ENCODE results near the gene AK8. TPM values are rescaled to one million over a fixed set of nuclear protein-coding genes. Genes with fewer than 3 reads are reported as not detected.

Gene AK8
- total and polyA plus RNA-seq, 2 donors: 1.8 to 2.3 TPM

GRCh38 chr9:132757016-132757415 is 121.1 kb downstream of the AK8 start:
- H3K27ac ChIP-seq (ENCODE audit: low read depth in 1 of 2, low read length in 1 of 2): no peak overlapping the region
- H3K4me1 ChIP-seq (ENCODE audit: control insufficient read depth in 2 of 2, insufficient read depth in 2 of 2, low read length in 2 of 2): peaks cover 0 to 6% of the 10 kb centered on the region in 2 donors
- H3K36me3 ChIP-seq (ENCODE audit: control insufficient read depth in 2 of 2, insufficient read depth in 2 of 2, low read length in 1 of 2): no peaks in the 10 kb centered on the region
- no peak for DNase-seq (ENCODE audit: low read depth in 6 of 9, low spot score in 9 of 9)
- peaks cover 0 to 4% of the 10 kb centered on the region in 2 donors for H3K9me3 ChIP-seq (ENCODE audit: control insufficient read depth in 2 of 2, insufficient read depth in 1 of 2, low read length in 1 of 2)
- peaks cover 0 to 19% of the 10 kb centered on the region in 2 donors for H3K27me3 ChIP-seq (ENCODE audit: control insufficient read depth in 2 of 2, insufficient read depth in 1 of 2, low read length in 1 of 2)
- H3K4me3 ChIP-seq (ENCODE audit: low read length in 2 of 2): no peak overlapping the region
- 86% methylated on average over 18 of the region's 18 CpGs for WGBS

GRCh38 chr9:132756214-132756845 is 121.8 kb downstream of the AK8 start:
- Histone ChIP-seq H3K27me3 (ENCODE audit: control insufficient read depth in 2 of 2, insufficient read depth in 1 of 2, low read length in 1 of 2) (peaks cover 0 to 19% of the 10 kb centered on the region in 2 donors), H3K27ac (ENCODE audit: low read depth in 1 of 2, low read length in 1 of 2) (no peak overlapping the region), H3K4me1 (ENCODE audit: control insufficient read depth in 2 of 2, insufficient read depth in 2 of 2, low read length in 2 of 2) (peaks cover 0 to 6% of the 10 kb centered on the region in 2 donors), H3K4me3 (ENCODE audit: low read length in 2 of 2) (no peak overlapping the region), H3K36me3 (ENCODE audit: control insufficient read depth in 2 of 2, insufficient read depth in 2 of 2, low read length in 1 of 2) (no peaks in the 10 kb centered on the region), H3K9me3 (ENCODE audit: control insufficient read depth in 2 of 2, insufficient read depth in 1 of 2, low read length in 1 of 2) (peaks cover 0 to 4% of the 10 kb centered on the region in 2 donors)
- no peak for DNase-seq (ENCODE audit: low read depth in 6 of 9, low spot score in 9 of 9)
- WGBS: 89% methylated on average over 18 of the region's 18 CpGs

- H3K36me3 ChIP-seq (ENCODE audit: control insufficient read depth in 2 of 2, insufficient read depth in 2 of 2, low read length in 1 of 2): no peaks in the 10 kb centered on the region
- H3K27me3 ChIP-seq (ENCODE audit: control insufficient read depth in 2 of 2, insufficient read depth in 1 of 2, low read length in 1 of 2): peaks cover 0 to 22% of the 10 kb centered on the region in 2 donors
- peaks cover 0 to 4% of the 10 kb centered on the region in 2 donors for H3K9me3 ChIP-seq (ENCODE audit: control insufficient read depth in 2 of 2, insufficient read depth in 1 of 2, low read length in 1 of 2)
- no peak for DNase-seq (ENCODE audit: low read depth in 6 of 9, low spot score in 9 of 9)
- no peak overlapping the region for H3K27ac ChIP-seq (ENCODE audit: low read depth in 1 of 2, low read length in 1 of 2)
- H3K4me3 ChIP-seq (ENCODE audit: low read length in 2 of 2): no peak overlapping the region
- peaks cover 0 to 6% of the 10 kb centered on the region in 2 donors for H3K4me1 ChIP-seq (ENCODE audit: control insufficient read depth in 2 of 2, insufficient read depth in 2 of 2, low read length in 2 of 2)
- 97% methylated on average over 9 of the region's 9 CpGs for WGBS
Observed at GRCh38 chr9:132755096-132755495, 123.0 kb downstream of the AK8 start.

GRCh38 chr9:132754236-132754635 is 123.8 kb downstream of the AK8 start:
- Histone ChIP-seq H3K4me1 (ENCODE audit: control insufficient read depth in 2 of 2, insufficient read depth in 2 of 2, low read length in 2 of 2) (peaks cover 0 to 6% of the 10 kb centered on the region in 2 donors), H3K4me3 (ENCODE audit: low read length in 2 of 2) (no peak overlapping the region), H3K27me3 (ENCODE audit: control insufficient read depth in 2 of 2, insufficient read depth in 1 of 2, low read length in 1 of 2) (peaks cover 0 to 26% of the 10 kb centered on the region in 2 donors), H3K36me3 (ENCODE audit: control insufficient read depth in 2 of 2, insufficient read depth in 2 of 2, low read length in 1 of 2) (no peaks in the 10 kb centered on the region), H3K27ac (ENCODE audit: low read depth in 1 of 2, low read length in 1 of 2) (no peak overlapping the region), H3K9me3 (ENCODE audit: control insufficient read depth in 2 of 2, insufficient read depth in 1 of 2, low read length in 1 of 2) (peaks cover 0 to 4% of the 10 kb centered on the region in 2 donors)
- WGBS: 86% methylated on average over 7 of the region's 7 CpGs
- no peak for DNase-seq (ENCODE audit: low read depth in 6 of 9, low spot score in 9 of 9)

- no peak for DNase-seq (ENCODE audit: low read depth in 6 of 9, low spot score in 9 of 9)
- no peak overlapping the region for H3K27ac ChIP-seq (ENCODE audit: low read depth in 1 of 2, low read length in 1 of 2)
- no peaks in the 10 kb centered on the region for H3K36me3 ChIP-seq (ENCODE audit: control insufficient read depth in 2 of 2, insufficient read depth in 2 of 2, low read length in 1 of 2)
- no peak overlapping the region for H3K4me3 ChIP-seq (ENCODE audit: low read length in 2 of 2)
- H3K27me3 ChIP-seq (ENCODE audit: control insufficient read depth in 2 of 2, insufficient read depth in 1 of 2, low read length in 1 of 2): peaks cover 0 to 28% of the 10 kb centered on the region in 2 donors
- 97% methylated on average over 7 of the region's 7 CpGs for WGBS
- H3K4me1 ChIP-seq (ENCODE audit: control insufficient read depth in 2 of 2, insufficient read depth in 2 of 2, low read length in 2 of 2): peaks cover 0 to 6% of the 10 kb centered on the region in 2 donors
- peaks cover 0 to 4% of the 10 kb centered on the region in 2 donors for H3K9me3 ChIP-seq (ENCODE audit: control insufficient read depth in 2 of 2, insufficient read depth in 1 of 2, low read length in 1 of 2)
Observed at GRCh38 chr9:132753593-132753880, 124.5 kb downstream of the AK8 start.

GRCh38 chr9:132752877-132753592 is 125.0 kb downstream of the AK8 start:
- Histone ChIP-seq H3K27ac (ENCODE audit: low read depth in 1 of 2, low read length in 1 of 2) (no peak overlapping the region), H3K27me3 (ENCODE audit: control insufficient read depth in 2 of 2, insufficient read depth in 1 of 2, low read length in 1 of 2) (peaks cover 0 to 32% of the 10 kb centered on the region in 2 donors), H3K4me3 (ENCODE audit: low read length in 2 of 2) (no peak overlapping the region), H3K36me3 (ENCODE audit: control insufficient read depth in 2 of 2, insufficient read depth in 2 of 2, low read length in 1 of 2) (no peaks in the 10 kb centered on the region), H3K4me1 (ENCODE audit: control insufficient read depth in 2 of 2, insufficient read depth in 2 of 2, low read length in 2 of 2) (peaks cover 0 to 6% of the 10 kb centered on the region in 2 donors), H3K9me3 (ENCODE audit: control insufficient read depth in 2 of 2, insufficient read depth in 1 of 2, low read length in 1 of 2) (peaks cover 0 to 4% of the 10 kb centered on the region in 2 donors)
- 89% methylated on average over 10 of the region's 10 CpGs for whole genome bisulfite sequencing
- no peak for DNase-seq (ENCODE audit: low read depth in 6 of 9, low spot score in 9 of 9)

GRCh38 chr9:132750668-132751067 is 127.4 kb downstream of the AK8 start:
- H3K27ac ChIP-seq (ENCODE audit: low read depth in 1 of 2, low read length in 1 of 2): no peak overlapping the region
- DNase-seq (ENCODE audit: low read depth in 6 of 9, low spot score in 9 of 9): no peak
- peaks cover 0 to 6% of the 10 kb centered on the region in 2 donors for H3K4me1 ChIP-seq (ENCODE audit: control insufficient read depth in 2 of 2, insufficient read depth in 2 of 2, low read length in 2 of 2)
- peaks cover 0 to 4% of the 10 kb centered on the region in 2 donors for H3K9me3 ChIP-seq (ENCODE audit: control insufficient read depth in 2 of 2, insufficient read depth in 1 of 2, low read length in 1 of 2)
- H3K36me3 ChIP-seq (ENCODE audit: control insufficient read depth in 2 of 2, insufficient read depth in 2 of 2, low read length in 1 of 2): no peaks in the 10 kb centered on the region
- no peak overlapping the region for H3K4me3 ChIP-seq (ENCODE audit: low read length in 2 of 2)
- peaks cover 9 to 41% of the 10 kb centered on the region in 2 donors for H3K27me3 ChIP-seq (ENCODE audit: control insufficient read depth in 2 of 2, insufficient read depth in 1 of 2, low read length in 1 of 2)
- 96% methylated on average over 9 of the region's 9 CpGs for WGBS

GRCh38 chr9:132749306-132749705 is 128.8 kb downstream of the AK8 start:
- Histone ChIP-seq H3K4me3 (ENCODE audit: low read length in 2 of 2) (no peak overlapping the region), H3K9me3 (ENCODE audit: control insufficient read depth in 2 of 2, insufficient read depth in 1 of 2, low read length in 1 of 2) (peaks cover 0 to 4% of the 10 kb centered on the region in 2 donors), H3K27ac (ENCODE audit: low read depth in 1 of 2, low read length in 1 of 2) (no peak overlapping the region), H3K27me3 (ENCODE audit: control insufficient read depth in 2 of 2, insufficient read depth in 1 of 2, low read length in 1 of 2) (peaks cover 18 to 49% of the 10 kb centered on the region in 2 donors), H3K4me1 (ENCODE audit: control insufficient read depth in 2 of 2, insufficient read depth in 2 of 2, low read length in 2 of 2) (peaks cover 0 to 15% of the 10 kb centered on the region in 2 donors), H3K36me3 (ENCODE audit: control insufficient read depth in 2 of 2, insufficient read depth in 2 of 2, low read length in 1 of 2) (no peaks in the 10 kb centered on the region)
- no peak for DNase-seq (ENCODE audit: low read depth in 6 of 9, low spot score in 9 of 9)
- 94% methylated on average over 13 of the region's 13 CpGs for WGBS

- WGBS: 75% methylated on average over 5 of the region's 5 CpGs
- peaks cover 26 to 55% of the 10 kb centered on the region in 2 donors for H3K27me3 ChIP-seq (ENCODE audit: control insufficient read depth in 2 of 2, insufficient read depth in 1 of 2, low read length in 1 of 2)
- H3K9me3 ChIP-seq (ENCODE audit: control insufficient read depth in 2 of 2, insufficient read depth in 1 of 2, low read length in 1 of 2): peaks cover 0 to 8% of the 10 kb centered on the region in 2 donors
- no peak overlapping the region for H3K27ac ChIP-seq (ENCODE audit: low read depth in 1 of 2, low read length in 1 of 2)
- peaks cover 0 to 21% of the 10 kb centered on the region in 2 donors for H3K4me1 ChIP-seq (ENCODE audit: control insufficient read depth in 2 of 2, insufficient read depth in 2 of 2, low read length in 2 of 2)
- no peak for DNase-seq (ENCODE audit: low read depth in 6 of 9, low spot score in 9 of 9)
- no peak overlapping the region for H3K4me3 ChIP-seq (ENCODE audit: low read length in 2 of 2)
- H3K36me3 ChIP-seq (ENCODE audit: control insufficient read depth in 2 of 2, insufficient read depth in 2 of 2, low read length in 1 of 2): no peaks in the 10 kb centered on the region
Observed at GRCh38 chr9:132748450-132748849, 129.6 kb downstream of the AK8 start.
